ENCODE measurements around the gene HK3.

HK3 gene

GRCh38 chr5:176889321-176890280 lies 9.5 kb downstream of the HK3 start:
- H3K4me2 ChIP-seq (ENCODE audit: low read length) = no peak overlapping the region
- no peak overlapping the region for H3K4me3 ChIP-seq (ENCODE audit: low read length)
- no peak overlapping the region for H3K9ac ChIP-seq (ENCODE audit: low read depth, low read length)
- H3K9me3 ChIP-seq (replicated peaks; ENCODE audit: low read length) = no peaks in the 10 kb centered on the region
- no peaks in the 10 kb centered on the region for H3K36me3 ChIP-seq (ENCODE audit: insufficient read depth, low read length)
- H3K27me3 ChIP-seq (ENCODE audit: control insufficient read depth, insufficient read depth, low read length) = peaks cover 34% of the 10 kb centered on the region
- no peaks in the 10 kb centered on the region for H3K4me1 ChIP-seq (ENCODE audit: control insufficient read depth, insufficient read depth, low read length)

- Histone ChIP-seq H3K4me2 (ENCODE audit: low read length) (no peak overlapping the region), H3K9ac (ENCODE audit: low read depth, low read length) (no peak overlapping the region), H3K27me3 (ENCODE audit: control insufficient read depth, insufficient read depth, low read length) (peaks cover 31% of the 10 kb centered on the region), H3K36me3 (ENCODE audit: insufficient read depth, low read length) (no peaks in the 10 kb centered on the region), H3K9me3 (replicated peaks; ENCODE audit: low read length) (no peaks in the 10 kb centered on the region), H3K4me3 (ENCODE audit: low read length) (no peak overlapping the region), H3K4me1 (ENCODE audit: control insufficient read depth, insufficient read depth, low read length) (no peaks in the 10 kb centered on the region)
Observed at GRCh38 chr5:176888865-176889165, 10.3 kb downstream of the HK3 start.

DNA sequence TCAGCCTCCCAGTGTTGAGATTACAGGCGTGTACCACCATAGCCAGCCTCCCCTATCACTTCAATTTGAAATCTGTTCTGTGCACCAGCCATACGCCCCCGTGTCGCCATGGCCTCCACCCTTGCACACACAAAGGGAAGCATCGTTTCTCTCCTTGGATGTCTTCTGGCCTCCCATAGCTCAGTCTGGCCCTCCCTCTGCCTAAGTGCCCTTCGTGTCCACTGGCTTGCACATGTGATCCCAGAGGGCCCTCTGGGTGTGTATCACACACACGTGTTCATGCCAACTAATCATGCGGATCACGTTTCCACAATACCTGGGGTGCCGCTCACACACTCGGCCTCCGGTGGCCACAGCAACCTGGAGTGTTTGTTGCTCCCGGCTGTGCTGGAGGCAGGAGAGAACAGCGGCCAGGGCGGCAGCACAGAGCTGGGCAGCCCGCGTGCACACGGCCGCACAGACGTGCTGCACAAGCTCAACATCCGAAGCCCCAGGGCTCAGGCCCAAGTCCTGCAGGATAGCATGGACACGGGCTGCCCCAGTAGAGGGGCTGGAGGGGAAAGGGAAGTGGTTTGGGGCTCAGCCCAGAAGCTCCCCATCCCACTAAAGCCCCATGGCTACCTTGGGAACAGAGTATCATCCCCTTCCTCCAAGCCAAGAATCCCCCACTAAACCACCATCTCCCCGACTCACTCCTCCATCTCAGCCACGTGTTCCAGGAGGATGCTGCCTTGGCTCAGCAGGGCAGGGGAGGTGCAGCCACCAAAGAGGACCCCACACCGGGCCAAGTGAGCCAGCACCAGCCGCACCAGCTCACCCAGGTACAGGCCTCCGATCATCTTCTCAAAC lies 10.9 kb downstream of the HK3 start:
- no peaks in the 10 kb centered on the region for H3K4me1 ChIP-seq (ENCODE audit: control insufficient read depth, insufficient read depth, low read length)
- no peak overlapping the region for H3K9ac ChIP-seq (ENCODE audit: low read depth, low read length)
- peaks cover 29% of the 10 kb centered on the region for H3K27me3 ChIP-seq (ENCODE audit: control insufficient read depth, insufficient read depth, low read length)
- no peak overlapping the region for H3K4me3 ChIP-seq (ENCODE audit: low read length)
- no peaks in the 10 kb centered on the region for H3K9me3 ChIP-seq (replicated peaks; ENCODE audit: low read length)
- no peak overlapping the region for H3K4me2 ChIP-seq (ENCODE audit: low read length)
- no peaks in the 10 kb centered on the region for H3K36me3 ChIP-seq (ENCODE audit: insufficient read depth, low read length)

GRCh38 chr5:176887252-176887849 lies 11.8 kb downstream of the HK3 start:
- H3K4me3 ChIP-seq (ENCODE audit: low read length) = no peak overlapping the region
- peaks cover 1% of the 10 kb centered on the region for H3K4me1 ChIP-seq (ENCODE audit: control insufficient read depth, insufficient read depth, low read length)
- no peaks in the 10 kb centered on the region for H3K36me3 ChIP-seq (ENCODE audit: insufficient read depth, low read length)
- peaks cover 29% of the 10 kb centered on the region for H3K27me3 ChIP-seq (ENCODE audit: control insufficient read depth, insufficient read depth, low read length)
- no peak overlapping the region for H3K9ac ChIP-seq (ENCODE audit: low read depth, low read length)
- no peaks in the 10 kb centered on the region for H3K9me3 ChIP-seq (replicated peaks; ENCODE audit: low read length)
- no peak overlapping the region for H3K4me2 ChIP-seq (ENCODE audit: low read length)

- H3K4me3 ChIP-seq (ENCODE audit: low read length) = no peak overlapping the region
- H3K9ac ChIP-seq (ENCODE audit: low read depth, low read length) = no peak overlapping the region
- H3K27me3 ChIP-seq (ENCODE audit: control insufficient read depth, insufficient read depth, low read length) = peaks cover 25% of the 10 kb centered on the region
- H3K4me1 ChIP-seq (ENCODE audit: control insufficient read depth, insufficient read depth, low read length) = peaks cover 3% of the 10 kb centered on the region
- no peak overlapping the region for H3K4me2 ChIP-seq (ENCODE audit: low read length)
- no peaks in the 10 kb centered on the region for H3K9me3 ChIP-seq (replicated peaks; ENCODE audit: low read length)
- no peaks in the 10 kb centered on the region for H3K36me3 ChIP-seq (ENCODE audit: insufficient read depth, low read length)
Observed at GRCh38 chr5:176886336-176887251, 12.6 kb downstream of the HK3 start.

GRCh38 chr5:176884571-176884890 lies 14.6 kb downstream of the HK3 start:
- Histone ChIP-seq H3K36me3 (ENCODE audit: insufficient read depth, low read length) (no peaks in the 10 kb centered on the region), H3K4me2 (ENCODE audit: low read length) (no peak overlapping the region), H3K4me1 (ENCODE audit: control insufficient read depth, insufficient read depth, low read length) (peaks cover 3% of the 10 kb centered on the region), H3K9ac (ENCODE audit: low read depth, low read length) (no peak overlapping the region), H3K27me3 (ENCODE audit: control insufficient read depth, insufficient read depth, low read length) (peaks cover 16% of the 10 kb centered on the region), H3K4me3 (ENCODE audit: low read length) (no peak overlapping the region), H3K9me3 (replicated peaks; ENCODE audit: low read length) (no peaks in the 10 kb centered on the region)

DNA sequence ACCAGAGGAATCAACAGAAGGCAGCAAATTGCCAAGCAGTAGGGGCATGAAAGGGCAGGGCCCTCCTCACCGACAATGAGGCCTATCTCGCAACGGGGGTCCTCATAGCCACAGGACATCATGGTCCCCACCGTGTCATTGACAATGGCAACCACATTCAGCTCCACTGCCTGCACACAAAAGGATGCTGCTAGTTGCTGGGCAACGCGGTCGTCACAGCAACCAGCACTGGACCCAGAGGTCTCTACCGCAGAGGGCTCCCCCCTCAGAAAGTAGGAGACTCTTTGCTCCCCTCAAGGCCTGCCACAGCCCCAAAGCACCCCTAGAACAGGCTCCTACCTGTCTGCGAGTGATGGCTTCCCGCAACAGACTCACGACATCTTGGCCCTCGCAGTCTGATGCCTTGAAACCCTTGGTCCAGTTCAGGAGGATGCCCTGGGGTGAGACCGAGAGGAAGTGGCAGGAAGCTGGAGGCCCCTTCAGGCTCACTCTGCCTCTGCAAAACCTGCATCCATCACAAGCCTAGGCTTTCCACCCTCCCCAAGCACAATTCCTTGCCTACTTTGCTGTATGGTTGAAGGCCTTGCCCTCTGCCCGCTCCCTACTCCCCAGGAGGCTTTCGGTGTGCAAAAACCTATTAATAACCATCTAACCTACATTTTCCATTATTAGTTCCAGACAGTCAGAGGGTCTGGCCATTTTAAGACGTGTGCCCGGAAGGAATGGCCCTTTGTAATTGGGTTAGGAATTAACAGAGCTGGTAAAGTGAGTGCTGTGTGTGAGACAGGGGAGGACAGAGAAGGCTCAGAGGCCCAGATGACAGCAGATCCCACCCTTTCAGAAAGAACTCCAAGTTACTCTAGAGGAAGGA lies 15.2 kb downstream of the HK3 start:
- Histone ChIP-seq H3K27me3 (ENCODE audit: control insufficient read depth, insufficient read depth, low read length) (peaks cover 17% of the 10 kb centered on the region), H3K4me2 (ENCODE audit: low read length) (no peak overlapping the region), H3K4me3 (ENCODE audit: low read length) (no peak overlapping the region), H3K9ac (ENCODE audit: low read depth, low read length) (no peak overlapping the region), H3K36me3 (ENCODE audit: insufficient read depth, low read length) (no peaks in the 10 kb centered on the region), H3K4me1 (ENCODE audit: control insufficient read depth, insufficient read depth, low read length) (peaks cover 3% of the 10 kb centered on the region), H3K9me3 (replicated peaks; ENCODE audit: low read length) (no peaks in the 10 kb centered on the region)

- Histone ChIP-seq H3K36me3 (ENCODE audit: insufficient read depth, low read length) (no peaks in the 10 kb centered on the region), H3K9ac (ENCODE audit: low read depth, low read length) (no peak overlapping the region), H3K9me3 (replicated peaks; ENCODE audit: low read length) (no peaks in the 10 kb centered on the region), H3K4me2 (ENCODE audit: low read length) (no peak overlapping the region), H3K27me3 (ENCODE audit: control insufficient read depth, insufficient read depth, low read length) (peaks cover 24% of the 10 kb centered on the region), H3K4me1 (ENCODE audit: control insufficient read depth, insufficient read depth, low read length) (peaks cover 3% of the 10 kb centered on the region), H3K4me3 (ENCODE audit: low read length) (no peak overlapping the region)
Observed at GRCh38 chr5:176882567-176882903, 16.6 kb downstream of the HK3 start.

DNA sequence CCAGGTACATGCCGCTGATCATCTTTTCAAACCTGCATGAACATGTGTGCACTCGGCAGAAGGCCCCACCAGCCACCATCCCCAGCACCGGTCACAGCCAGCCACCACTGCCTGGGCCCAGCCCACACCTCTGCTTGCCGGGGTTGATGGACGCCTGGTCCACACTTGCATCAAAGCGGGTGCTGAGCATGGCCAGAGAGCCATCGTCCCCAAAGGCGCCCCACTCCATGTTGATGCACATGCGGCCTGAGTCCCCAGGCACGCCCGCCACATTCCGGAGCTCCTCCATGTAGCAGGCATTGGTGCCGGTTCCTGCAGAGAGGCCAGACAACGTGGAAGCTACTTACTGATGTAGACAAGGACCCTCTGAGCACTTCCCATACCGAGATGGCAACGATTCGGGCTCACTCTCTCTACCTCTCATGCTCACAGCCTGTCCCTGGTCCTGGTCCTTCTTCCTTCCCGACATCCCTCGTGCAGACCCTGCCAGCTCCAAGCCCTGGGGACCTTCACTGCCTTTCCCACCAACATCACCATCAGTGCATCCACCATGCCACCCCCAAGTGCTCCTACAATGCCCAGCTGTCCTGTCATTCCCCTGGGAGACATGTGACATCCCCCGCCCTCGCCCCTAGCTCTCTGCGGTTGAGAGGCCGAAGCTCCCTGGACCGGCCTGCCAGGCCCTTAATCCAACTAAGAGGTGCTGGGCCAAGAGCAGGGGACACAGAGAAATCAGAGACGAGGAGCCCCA lies 17.2 kb downstream of the HK3 start:
- no peaks in the 10 kb centered on the region for H3K36me3 ChIP-seq (ENCODE audit: insufficient read depth, low read length)
- H3K4me1 ChIP-seq (ENCODE audit: control insufficient read depth, insufficient read depth, low read length) = peaks cover 3% of the 10 kb centered on the region
- no peaks in the 10 kb centered on the region for H3K9me3 ChIP-seq (replicated peaks; ENCODE audit: low read length)

More for the DNA sequence above, 17.2 kb downstream of the HK3 start:
- Histone ChIP-seq H3K4me2 (ENCODE audit: low read length) (no peak overlapping the region), H3K27me3 (ENCODE audit: control insufficient read depth, insufficient read depth, low read length) (peaks cover 26% of the 10 kb centered on the region), H3K4me3 (ENCODE audit: low read length) (no peak overlapping the region), H3K9ac (ENCODE audit: low read depth, low read length) (no peak overlapping the region)
